HUDEP-2 (cell line): ENCODE results near the gene SOCS7.

Experiments used
- DNase-seq, 76 experiments: peaks; one replicate each; lab custom pipeline; 2025; ENCODE audit not compliant: unreplicated experiment in 76 of 76; lab: John Stamatoyannopoulos, UW

SOCS7 gene

GRCh38 chr17:38334480-38335364 is 16.9 kb upstream of the SOCS7 start:
- DNase-seq, result no peak

GRCh38 chr17:38336838-38337237 is 14.8 kb upstream of the SOCS7 start:
- DNase-seq, result no peak

GRCh38 chr17:38338053-38338452 is 13.6 kb upstream of the SOCS7 start:
- DNase-seq, result no peak

GRCh38 chr17:38338535-38338934 is 13.1 kb upstream of the SOCS7 start:
- DNase-seq, result no peak

- no peak for DNase-seq
Observed at GRCh38 chr17:38339891-38340290, 11.8 kb upstream of the SOCS7 start.

GRCh38 chr17:38341035-38341721 is 10.5 kb upstream of the SOCS7 start:
- peak in 20 of 76 experiments; percentile 3 to 35 (median 12) for DNase-seq

- DNase-seq, result no peak
Observed at GRCh38 chr17:38342886-38343607, 8.6 kb upstream of the SOCS7 start.

- no peak for DNase-seq
Observed at GRCh38 chr17:38343608-38344419, 7.8 kb upstream of the SOCS7 start, which contains the start of gene GPR179. TSS of gene GPR179 (minus strand) at chr17:38343956. CDS start at chr17:38343789, 167 bp downstream.

GRCh38 chr17:38344420-38344745 is 7.3 kb upstream of the SOCS7 start:
- DNase-seq, result no peak

GRCh38 chr17:38345743-38346142 is 5.9 kb upstream of the SOCS7 start:
- no peak for DNase-seq

GRCh38 chr17:38349097-38349730 is 2.4 kb upstream of the SOCS7 start:
- DNase-seq, result peak in 72 of 76 experiments; percentile 9 to 88 (median 73)

- DNase-seq, result no peak
Observed at GRCh38 chr17:38350035-38350434, 1.6 kb upstream of the SOCS7 start.

- DNase-seq, result peak in 10 of 76 experiments; percentile 1 to 35 (median 8)
Observed at GRCh38 chr17:38352245-38353085, 821 bp downstream of the SOCS7 start.

GRCh38 chr17:38353086-38353604 is 1.5 kb downstream of the SOCS7 start:
- no peak for DNase-seq

- no peak for DNase-seq
Observed at GRCh38 chr17:38353668-38354067, 2.0 kb downstream of the SOCS7 start.

GRCh38 chr17:38354466-38354865 is 2.8 kb downstream of the SOCS7 start:
- no peak for DNase-seq

GRCh38 chr17:38355251-38355650 is 3.6 kb downstream of the SOCS7 start:
- no peak for DNase-seq

GRCh38 chr17:38357486-38358123 is 6.0 kb downstream of the SOCS7 start:
- DNase-seq, result no peak
